ENCODE data around the gene RILPL1. TPM values are rescaled to one million over a fixed set of nuclear protein-coding genes. Genes with fewer than 3 reads are reported as not detected.
A peak's percentile ranks its signal among the peaks of the same experiment; 100 is the strongest.

The RILPL1 gene
- total and polyA plus RNA-seq, 9 of the 15 experiments (the other 6 are each of a cell fraction or from before 2014, with no cell fraction given): 0.25 to 10.6 (median 8.6) TPM

- TF ChIP-seq ZFP36 (IDR thresholded peaks at IDR 0.05; ENCODE audit: low read depth, low read length, partially characterized antibody) (peak; percentile 56), KHSRP (IDR thresholded peaks at IDR 0.05) (no peak), HMG20A (CRISPR knock-in tag; conservative IDR thresholded peaks at IDR 0.05) (no peak), ZNF224 (CRISPR knock-in tag; IDR thresholded peaks at IDR 0.05) (no peak), NFE2 (IDR thresholded peaks at IDR 0.05; ENCODE audit: low read depth) (no peak), MCM3 (IDR thresholded peaks at IDR 0.05) (no peak), MNT (conservative IDR thresholded peaks at IDR 0.05) (no peak), ESRRA (IDR thresholded peaks at IDR 0.05; ENCODE audit: borderline replicate concordance, low read depth) (no peak)
- TF ChIP-seq, protein P1, sequence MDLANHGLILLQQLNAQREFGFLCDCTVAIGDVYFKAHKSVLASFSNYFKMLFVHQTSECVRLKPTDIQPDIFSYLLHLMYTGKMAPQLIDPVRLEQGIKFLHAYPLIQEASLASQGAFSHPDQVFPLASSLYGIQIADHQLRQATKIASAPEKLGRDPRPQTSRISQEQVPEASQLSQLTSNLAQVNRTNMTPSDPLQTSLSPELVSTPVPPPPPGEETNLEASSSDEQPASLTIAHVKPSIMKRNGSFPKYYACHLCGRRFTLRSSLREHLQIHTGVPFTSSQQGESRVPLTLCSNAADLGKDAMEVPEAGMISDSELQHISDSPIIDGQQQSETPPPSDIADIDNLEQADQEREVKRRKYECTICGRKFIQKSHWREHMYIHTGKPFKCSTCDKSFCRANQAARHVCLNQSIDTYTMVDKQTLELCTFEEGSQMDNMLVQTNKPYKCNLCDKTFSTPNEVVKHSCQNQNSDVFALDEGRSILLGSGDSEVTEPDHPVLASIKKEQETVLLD (IDR thresholded peaks at IDR 0.05): no peak
- TF ChIP-seq, protein P2, sequence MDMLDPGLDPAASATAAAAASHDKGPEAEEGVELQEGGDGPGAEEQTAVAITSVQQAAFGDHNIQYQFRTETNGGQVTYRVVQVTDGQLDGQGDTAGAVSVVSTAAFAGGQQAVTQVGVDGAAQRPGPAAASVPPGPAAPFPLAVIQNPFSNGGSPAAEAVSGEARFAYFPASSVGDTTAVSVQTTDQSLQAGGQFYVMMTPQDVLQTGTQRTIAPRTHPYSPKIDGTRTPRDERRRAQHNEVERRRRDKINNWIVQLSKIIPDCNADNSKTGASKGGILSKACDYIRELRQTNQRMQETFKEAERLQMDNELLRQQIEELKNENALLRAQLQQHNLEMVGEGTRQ (CRISPR knock-in tag; IDR thresholded peaks at IDR 0.05): no peak
Measured at GRCh38 chr12:123532019-123532418, 1.5 kb downstream of the RILPL1 start (continued).

Measured in K562 (cell line).